ENCODE data around the gene DUSP3. TPM values are rescaled to one million over a fixed set of nuclear protein-coding genes. Genes with fewer than 3 reads are reported as not detected.

DUSP3 gene
- total RNA-seq, 2 donors from 2014 or later, result 25.4 to 31.0 TPM

DNA sequence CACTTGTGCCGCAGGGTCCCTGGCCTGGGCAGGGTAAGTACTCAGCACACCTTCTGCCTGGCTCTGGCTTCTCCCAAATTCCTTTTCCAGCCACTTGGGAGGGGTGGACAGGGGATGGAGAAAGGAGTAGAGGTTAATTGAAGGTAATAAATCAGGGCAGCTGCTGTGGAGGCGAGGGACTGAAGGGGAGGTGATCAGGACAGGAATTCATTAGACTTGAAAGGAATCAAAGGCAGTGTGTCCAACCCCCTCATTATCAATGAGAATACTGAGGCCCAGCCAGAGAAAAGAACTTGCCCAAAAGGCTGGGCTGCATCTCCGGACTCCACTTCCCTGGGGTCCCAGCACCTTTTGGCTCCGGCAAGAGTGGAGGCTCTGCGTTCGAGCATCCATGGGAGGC, 22.6 kb downstream of the DUSP3 start:
- H3K4me3 Mint-ChIP-seq, result peak overlapping the region; percentile 38
- H3K4me1 Mint-ChIP-seq, result peaks cover 10% of the 10 kb centered on the region
- Histone ChIP-seq H3K27me3 (ENCODE audit: control insufficient read depth, insufficient read depth, low read length, poor library complexity, severe bottlenecking) (peaks cover 12% of the 10 kb centered on the region), H3K4me3 (ENCODE audit: low read length) (no peak overlapping the region), H3K4me1 (ENCODE audit: control insufficient read depth, insufficient read depth, low read length) (no peaks in the 10 kb centered on the region), H3K27ac (ENCODE audit: low read depth, low read length) (no peak overlapping the region), H3K36me3 (ENCODE audit: control insufficient read depth, insufficient read depth, low read length) (no peaks in the 10 kb centered on the region), H3K9ac (ENCODE audit: extremely low read depth, low read length, poor library complexity, severe bottlenecking) (no peak overlapping the region), H3K9me3 (ENCODE audit: control insufficient read depth, low read length) (no peaks in the 10 kb centered on the region)
- WGBS, 2 experiments (ENCODE audit: insufficient coverage in 1 of 2, insufficient read length in 1 of 2), result 70 to 87% methylated on average over 6 of the region's 6 CpGs
- TF ChIP-seq, protein P1, sequence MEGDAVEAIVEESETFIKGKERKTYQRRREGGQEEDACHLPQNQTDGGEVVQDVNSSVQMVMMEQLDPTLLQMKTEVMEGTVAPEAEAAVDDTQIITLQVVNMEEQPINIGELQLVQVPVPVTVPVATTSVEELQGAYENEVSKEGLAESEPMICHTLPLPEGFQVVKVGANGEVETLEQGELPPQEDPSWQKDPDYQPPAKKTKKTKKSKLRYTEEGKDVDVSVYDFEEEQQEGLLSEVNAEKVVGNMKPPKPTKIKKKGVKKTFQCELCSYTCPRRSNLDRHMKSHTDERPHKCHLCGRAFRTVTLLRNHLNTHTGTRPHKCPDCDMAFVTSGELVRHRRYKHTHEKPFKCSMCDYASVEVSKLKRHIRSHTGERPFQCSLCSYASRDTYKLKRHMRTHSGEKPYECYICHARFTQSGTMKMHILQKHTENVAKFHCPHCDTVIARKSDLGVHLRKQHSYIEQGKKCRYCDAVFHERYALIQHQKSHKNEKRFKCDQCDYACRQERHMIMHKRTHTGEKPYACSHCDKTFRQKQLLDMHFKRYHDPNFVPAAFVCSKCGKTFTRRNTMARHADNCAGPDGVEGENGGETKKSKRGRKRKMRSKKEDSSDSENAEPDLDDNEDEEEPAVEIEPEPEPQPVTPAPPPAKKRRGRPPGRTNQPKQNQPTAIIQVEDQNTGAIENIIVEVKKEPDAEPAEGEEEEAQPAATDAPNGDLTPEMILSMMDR (conservative IDR thresholded peaks at IDR 0.05), result no peak
- no peak for DNase-seq
- H3K36me3 Mint-ChIP-seq (ENCODE audit: low read depth), result no peaks in the 10 kb centered on the region
- peaks cover 54% of the 10 kb centered on the region for H3K27me3 Mint-ChIP-seq (ENCODE audit: insufficient read depth)
- no peak overlapping the region for H3K27ac Mint-ChIP-seq
- H3K9me3 Mint-ChIP-seq, result no peaks in the 10 kb centered on the region

DNA sequence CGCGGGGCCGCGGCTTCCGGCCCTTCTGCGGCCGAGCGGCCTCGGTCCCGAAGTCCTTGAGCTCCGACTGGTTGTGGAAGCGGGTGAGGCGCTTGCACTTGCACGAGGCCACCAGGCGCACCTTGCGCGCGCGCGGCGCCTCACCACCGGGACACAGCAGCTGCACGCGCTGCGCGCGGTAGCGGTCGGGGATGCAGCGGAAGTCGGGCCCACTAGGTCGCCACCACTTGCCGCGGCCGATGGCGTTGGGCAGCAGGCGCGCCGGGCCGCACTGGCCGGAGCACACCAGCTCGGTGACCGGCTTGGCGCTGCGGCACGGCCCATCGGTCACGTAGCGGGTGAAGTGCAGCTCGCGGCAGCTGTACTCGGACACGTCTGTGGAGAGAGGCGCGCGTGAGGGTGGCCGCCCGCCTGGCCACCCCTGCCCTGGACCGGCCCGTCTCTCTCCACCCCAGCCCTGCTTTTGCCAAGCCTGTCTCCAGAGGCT, 23.3 kb downstream of the DUSP3 start:
- Mint-ChIP-seq H3K27ac (no peak overlapping the region), H3K4me3 (peak overlapping the region; percentile 38), H3K36me3 (ENCODE audit: low read depth) (no peaks in the 10 kb centered on the region), H3K4me1 (peaks cover 8% of the 10 kb centered on the region), H3K27me3 (ENCODE audit: insufficient read depth) (peaks cover 54% of the 10 kb centered on the region), H3K9me3 (no peaks in the 10 kb centered on the region)
- no peak overlapping the region for H3K27ac ChIP-seq (ENCODE audit: low read depth, low read length)
- no peaks in the 10 kb centered on the region for H3K36me3 ChIP-seq (ENCODE audit: control insufficient read depth, insufficient read depth, low read length)
- H3K27me3 ChIP-seq (ENCODE audit: control insufficient read depth, insufficient read depth, low read length, poor library complexity, severe bottlenecking), result peaks cover 12% of the 10 kb centered on the region
- WGBS, 2 experiments (ENCODE audit: insufficient coverage in 1 of 2, insufficient read length in 1 of 2), result 75 to 85% methylated on average over 49 to 60 of the region's 60 CpGs
- no peaks in the 10 kb centered on the region for H3K9me3 ChIP-seq (ENCODE audit: control insufficient read depth, low read length)
- no peak overlapping the region for H3K4me3 ChIP-seq (ENCODE audit: low read length)
- peak; percentile 95 for DNase-seq
- no peak overlapping the region for H3K9ac ChIP-seq (ENCODE audit: extremely low read depth, low read length, poor library complexity, severe bottlenecking)
- TF ChIP-seq, protein P1 (conservative IDR thresholded peaks at IDR 0.05), result peak; percentile 54
- no peaks in the 10 kb centered on the region for H3K4me1 ChIP-seq (ENCODE audit: control insufficient read depth, insufficient read depth, low read length)

DNA sequence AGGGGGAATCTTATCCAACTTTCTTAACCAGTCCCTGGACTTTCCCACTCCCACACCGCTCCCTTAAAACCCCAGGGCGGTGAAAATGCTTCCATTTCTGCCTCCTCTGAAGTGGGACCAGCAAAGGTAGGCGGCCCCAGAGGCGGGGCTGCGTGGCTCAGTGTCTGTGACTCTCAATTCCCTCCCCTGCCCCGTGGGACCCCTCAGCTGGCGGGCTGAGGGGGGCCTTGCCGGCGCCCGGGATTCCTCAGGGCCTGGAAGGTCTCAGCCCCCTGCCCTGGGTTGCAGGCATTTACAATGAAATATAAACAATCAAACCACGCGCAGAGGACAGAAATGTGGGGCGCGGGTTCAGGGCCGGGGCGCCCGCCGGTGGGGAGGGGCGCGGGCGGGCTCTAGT, 23.8 kb downstream of the DUSP3 start:
- 62 to 84% methylated on average over 13 to 21 of the region's 21 CpGs for WGBS, 2 experiments (ENCODE audit: insufficient coverage in 1 of 2, insufficient read length in 1 of 2)
- Histone ChIP-seq H3K4me3 (ENCODE audit: low read length) (no peak overlapping the region), H3K27me3 (ENCODE audit: control insufficient read depth, insufficient read depth, low read length, poor library complexity, severe bottlenecking) (peaks cover 12% of the 10 kb centered on the region), H3K4me1 (ENCODE audit: control insufficient read depth, insufficient read depth, low read length) (no peaks in the 10 kb centered on the region), H3K36me3 (ENCODE audit: control insufficient read depth, insufficient read depth, low read length) (no peaks in the 10 kb centered on the region), H3K9ac (ENCODE audit: extremely low read depth, low read length, poor library complexity, severe bottlenecking) (no peak overlapping the region), H3K27ac (ENCODE audit: low read depth, low read length) (no peak overlapping the region), H3K9me3 (ENCODE audit: control insufficient read depth, low read length) (no peaks in the 10 kb centered on the region)
- H3K4me3 Mint-ChIP-seq, result peak overlapping the region; percentile 38
- H3K4me1 Mint-ChIP-seq, result peaks cover 4% of the 10 kb centered on the region
- no peak overlapping the region for H3K27ac Mint-ChIP-seq
- H3K9me3 Mint-ChIP-seq, result no peaks in the 10 kb centered on the region
- TF ChIP-seq, protein P1 (conservative IDR thresholded peaks at IDR 0.05), result no peak
- no peak for DNase-seq
- H3K36me3 Mint-ChIP-seq (ENCODE audit: low read depth), result no peaks in the 10 kb centered on the region
- H3K27me3 Mint-ChIP-seq (ENCODE audit: insufficient read depth), result peaks cover 58% of the 10 kb centered on the region

Measured in endodermal cell (in vitro differentiated cells).